ENCODE data around the gene SLCO3A1.

Gene SLCO3A1

DNA sequence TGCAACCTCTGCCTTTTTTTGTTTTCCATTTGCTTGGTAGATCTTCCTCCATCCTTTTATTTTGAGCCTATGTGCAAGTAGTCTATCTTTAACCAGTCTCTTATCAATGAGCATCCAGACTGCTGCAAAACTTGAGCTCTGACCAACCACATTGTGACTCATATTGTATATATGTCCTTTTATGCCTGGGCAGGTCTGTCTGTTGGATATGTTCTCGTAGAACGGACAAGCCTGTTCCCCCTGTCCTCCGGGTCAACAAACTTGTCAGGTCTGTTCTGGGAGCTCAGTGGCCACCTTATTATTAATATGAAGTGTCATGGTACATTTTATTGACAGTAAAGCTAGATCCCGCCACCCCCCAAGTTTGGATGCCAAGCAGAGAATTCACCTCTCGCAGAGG lies 287.3 kb downstream of the SLCO3A1 start:
- no peak for TF ChIP-seq CTCF (IDR thresholded peaks at IDR 0.05; ENCODE audit: low read depth, low read length)
- TF ChIP-seq EZH2phosphoT487 (IDR thresholded peaks at IDR 0.05; ENCODE audit: low read depth), result no peak
- no peak overlapping the region for H3K4me3 ChIP-seq (ENCODE audit: low read length)
- no peak overlapping the region for H3K4me2 ChIP-seq (ENCODE audit: low read length)
- no peak overlapping the region for H3K9ac ChIP-seq (ENCODE audit: low read length)
- H3K9me3 ChIP-seq (ENCODE audit: insufficient read depth, low read length), result no peaks in the 10 kb centered on the region
- no peaks in the 10 kb centered on the region for H3K79me2 ChIP-seq (ENCODE audit: low read length)
- no peaks in the 10 kb centered on the region for H3K36me3 ChIP-seq (replicated peaks; ENCODE audit: low read depth, low read length)
- H4K20me1 ChIP-seq (ENCODE audit: insufficient read depth, low read length), result no peaks in the 10 kb centered on the region
- H2AFZ ChIP-seq (ENCODE audit: low read depth, low read length), result no peak overlapping the region
- peaks cover 4% of the 10 kb centered on the region; the same call in 1 of the 2 replicates for H3K4me1 ChIP-seq (ENCODE audit: low read length)
- no peak overlapping the region for H3K27ac ChIP-seq (ENCODE audit: low read length)
- peaks cover 16% of the 10 kb centered on the region for H3K27me3 ChIP-seq (ENCODE audit: low read depth, low read length)

- H2AFZ ChIP-seq (ENCODE audit: low read depth, low read length), result no peak overlapping the region
- H3K9me3 ChIP-seq (ENCODE audit: insufficient read depth, low read length), result no peaks in the 10 kb centered on the region
- peaks cover 4% of the 10 kb centered on the region; the same call in 1 of the 2 replicates for H3K4me1 ChIP-seq (ENCODE audit: low read length)
- no peaks in the 10 kb centered on the region for H4K20me1 ChIP-seq (ENCODE audit: insufficient read depth, low read length)
- H3K36me3 ChIP-seq (replicated peaks; ENCODE audit: low read depth, low read length), result no peaks in the 10 kb centered on the region
- no peak overlapping the region for H3K4me3 ChIP-seq (ENCODE audit: low read length)
- TF ChIP-seq CTCF (IDR thresholded peaks at IDR 0.05; ENCODE audit: low read depth, low read length), result no peak
- TF ChIP-seq EZH2phosphoT487 (IDR thresholded peaks at IDR 0.05; ENCODE audit: low read depth), result no peak
- H3K4me2 ChIP-seq (ENCODE audit: low read length), result no peak overlapping the region
- H3K27ac ChIP-seq (ENCODE audit: low read length), result no peak overlapping the region
- H3K27me3 ChIP-seq (ENCODE audit: low read depth, low read length), result peaks cover 20% of the 10 kb centered on the region
- no peaks in the 10 kb centered on the region for H3K79me2 ChIP-seq (ENCODE audit: low read length)
- no peak overlapping the region for H3K9ac ChIP-seq (ENCODE audit: low read length)
Observed at GRCh38 chr15:92141607-92142006, 288.1 kb downstream of the SLCO3A1 start.

GRCh38 chr15:92142242-92143232 lies 289.0 kb downstream of the SLCO3A1 start:
- Histone ChIP-seq H3K36me3 (replicated peaks; ENCODE audit: low read depth, low read length) (no peaks in the 10 kb centered on the region), H2AFZ (ENCODE audit: low read depth, low read length) (no peak overlapping the region), H3K27ac (ENCODE audit: low read length) (no peak overlapping the region), H3K9ac (ENCODE audit: low read length) (no peak overlapping the region), H3K4me2 (ENCODE audit: low read length) (no peak overlapping the region), H4K20me1 (ENCODE audit: insufficient read depth, low read length) (no peaks in the 10 kb centered on the region), H3K9me3 (ENCODE audit: insufficient read depth, low read length) (no peaks in the 10 kb centered on the region), H3K27me3 (ENCODE audit: low read depth, low read length) (peaks cover 20% of the 10 kb centered on the region), H3K79me2 (ENCODE audit: low read length) (no peaks in the 10 kb centered on the region), H3K4me3 (ENCODE audit: low read length) (no peak overlapping the region), H3K4me1 (ENCODE audit: low read length) (peaks cover 4% of the 10 kb centered on the region; the same call in 1 of the 2 replicates)
- TF ChIP-seq CTCF (IDR thresholded peaks at IDR 0.05; ENCODE audit: low read depth, low read length), result no peak
- TF ChIP-seq EZH2phosphoT487 (IDR thresholded peaks at IDR 0.05; ENCODE audit: low read depth), result no peak

- no peak overlapping the region for H3K27ac ChIP-seq (ENCODE audit: low read length)
- H3K9me3 ChIP-seq (ENCODE audit: insufficient read depth, low read length), result no peaks in the 10 kb centered on the region
- H4K20me1 ChIP-seq (ENCODE audit: insufficient read depth, low read length), result no peaks in the 10 kb centered on the region
- no peak overlapping the region for H3K4me2 ChIP-seq (ENCODE audit: low read length)
- peaks cover 4% of the 10 kb centered on the region; the same call in 1 of the 2 replicates for H3K4me1 ChIP-seq (ENCODE audit: low read length)
- no peaks in the 10 kb centered on the region for H3K79me2 ChIP-seq (ENCODE audit: low read length)
- H3K4me3 ChIP-seq (ENCODE audit: low read length), result no peak overlapping the region
- H3K9ac ChIP-seq (ENCODE audit: low read length), result no peak overlapping the region
- H2AFZ ChIP-seq (ENCODE audit: low read depth, low read length), result no peak overlapping the region
- no peak for TF ChIP-seq CTCF (IDR thresholded peaks at IDR 0.05; ENCODE audit: low read depth, low read length)
- no peak for TF ChIP-seq EZH2phosphoT487 (IDR thresholded peaks at IDR 0.05; ENCODE audit: low read depth)
- peaks cover 20% of the 10 kb centered on the region for H3K27me3 ChIP-seq (ENCODE audit: low read depth, low read length)
- H3K36me3 ChIP-seq (replicated peaks; ENCODE audit: low read depth, low read length), result no peaks in the 10 kb centered on the region
Observed at GRCh38 chr15:92143765-92144164, 290.3 kb downstream of the SLCO3A1 start.
